Right atrium auricular region (tissue), 2 donors: Measurements from ENCODE around the gene OR13G1. TPM values are rescaled to one million over a fixed set of nuclear protein-coding genes. Genes with fewer than 3 reads are reported as not detected.

Experiments
- DNase-seq: peaks from one replicate; pipeline ENCODE4 v3.0.0-alpha.2; 2019; ENCODE audit warnings: low spot score
- H3K27ac ChIP-seq, 2 donors: fragments of 200-600 bp; sonication (generic); 1 replicate in 1 of 2; 2 replicates in 1 of 2; pipeline ENCODE4 v1.5.1; 2016 to 2019
- H3K27me3 ChIP-seq, 2 donors: fragments of 200-600 bp; sonication (generic); one replicate each; pipeline versions ENCODE4 v1.5.1 to v1.6.0; 2017 to 2019
- H3K36me3 ChIP-seq: fragments of 200-600 bp; sonication (generic); one replicate; pipeline ENCODE4 v1.5.1; 2016
- H3K4me1 ChIP-seq, 2 donors: fragments of 200-600 bp; sonication (generic); one replicate each; pipeline versions ENCODE4 v1.5.1 to v1.6.0; 2017 to 2019
- H3K4me3 ChIP-seq, 2 donors: fragments of 200-600 bp; sonication (generic); 1 replicate in 1 of 2; 2 replicates in 1 of 2; pipeline ENCODE4 v1.5.1; 2017 to 2019; ENCODE audit warnings: mild to moderate bottlenecking in 1 of 2, moderate library complexity in 1 of 2
- H3K9me3 ChIP-seq, 2 donors: fragments of 200-600 bp; sonication (generic); one replicate each; pipeline ENCODE4 v1.5.1; 2019
- total RNA-seq, 2 donors: library from RNA; depleted of rRNA; stranded (reverse); fragments of >200 nt; gene quantifications; one replicate each; pipeline ENCODE4 v1.1.0, GENCODE V29; 2016
- TF ChIP-seq, protein P1 (sequence below), 2 donors: fragments of 200-600 bp; sonication (generic); IDR thresholded peaks; one replicate each; pipeline ENCODE4 v1.5.1; 2019; ENCODE audit warnings: antibody characterized with exemption in 2 of 2

The OR13G1 gene
- total RNA-seq, 2 donors from 2014 or later: not detected

DNA sequence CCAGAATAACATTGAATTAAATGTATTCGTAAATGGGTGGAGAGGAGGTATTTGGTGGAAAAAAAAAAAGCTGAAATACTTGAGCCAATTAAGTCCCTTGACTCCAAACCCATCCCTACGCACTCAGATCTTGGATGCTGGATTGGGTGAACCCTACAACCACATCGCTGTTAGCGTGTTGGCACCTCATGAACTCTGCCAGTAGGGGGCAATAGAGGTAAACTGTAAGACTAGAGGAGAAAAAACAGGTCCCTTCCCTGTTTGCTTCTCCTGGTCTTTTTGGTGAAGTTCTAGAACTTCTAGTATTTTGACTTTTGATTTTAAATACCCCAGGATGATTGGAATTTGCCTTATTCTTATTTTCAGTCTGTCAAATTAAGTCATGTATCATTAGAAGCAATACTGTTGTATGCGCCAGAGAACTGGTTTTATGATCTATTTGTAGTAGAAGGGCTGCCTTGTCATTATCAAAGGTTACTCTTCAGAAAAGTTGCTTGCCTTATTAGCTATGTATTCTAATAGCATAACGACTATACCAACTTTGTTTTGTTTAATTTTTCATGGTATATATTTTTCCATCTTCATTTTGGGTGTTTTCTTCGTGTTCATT, 1.9 kb upstream of the OR13G1 start:
- no peak overlapping the region for H3K4me3 ChIP-seq
- no peaks in the 10 kb centered on the region for H3K36me3 ChIP-seq
- no peaks in the 10 kb centered on the region for H3K9me3 ChIP-seq
- no peaks in the 10 kb centered on the region for H3K27me3 ChIP-seq
- no peak overlapping the region for H3K27ac ChIP-seq
- no peak for DNase-seq
- no peaks in the 10 kb centered on the region for H3K4me1 ChIP-seq
- TF ChIP-seq, protein P1, sequence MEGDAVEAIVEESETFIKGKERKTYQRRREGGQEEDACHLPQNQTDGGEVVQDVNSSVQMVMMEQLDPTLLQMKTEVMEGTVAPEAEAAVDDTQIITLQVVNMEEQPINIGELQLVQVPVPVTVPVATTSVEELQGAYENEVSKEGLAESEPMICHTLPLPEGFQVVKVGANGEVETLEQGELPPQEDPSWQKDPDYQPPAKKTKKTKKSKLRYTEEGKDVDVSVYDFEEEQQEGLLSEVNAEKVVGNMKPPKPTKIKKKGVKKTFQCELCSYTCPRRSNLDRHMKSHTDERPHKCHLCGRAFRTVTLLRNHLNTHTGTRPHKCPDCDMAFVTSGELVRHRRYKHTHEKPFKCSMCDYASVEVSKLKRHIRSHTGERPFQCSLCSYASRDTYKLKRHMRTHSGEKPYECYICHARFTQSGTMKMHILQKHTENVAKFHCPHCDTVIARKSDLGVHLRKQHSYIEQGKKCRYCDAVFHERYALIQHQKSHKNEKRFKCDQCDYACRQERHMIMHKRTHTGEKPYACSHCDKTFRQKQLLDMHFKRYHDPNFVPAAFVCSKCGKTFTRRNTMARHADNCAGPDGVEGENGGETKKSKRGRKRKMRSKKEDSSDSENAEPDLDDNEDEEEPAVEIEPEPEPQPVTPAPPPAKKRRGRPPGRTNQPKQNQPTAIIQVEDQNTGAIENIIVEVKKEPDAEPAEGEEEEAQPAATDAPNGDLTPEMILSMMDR (IDR thresholded peaks at IDR 0.05): peak; percentile 44 to 64

DNA sequence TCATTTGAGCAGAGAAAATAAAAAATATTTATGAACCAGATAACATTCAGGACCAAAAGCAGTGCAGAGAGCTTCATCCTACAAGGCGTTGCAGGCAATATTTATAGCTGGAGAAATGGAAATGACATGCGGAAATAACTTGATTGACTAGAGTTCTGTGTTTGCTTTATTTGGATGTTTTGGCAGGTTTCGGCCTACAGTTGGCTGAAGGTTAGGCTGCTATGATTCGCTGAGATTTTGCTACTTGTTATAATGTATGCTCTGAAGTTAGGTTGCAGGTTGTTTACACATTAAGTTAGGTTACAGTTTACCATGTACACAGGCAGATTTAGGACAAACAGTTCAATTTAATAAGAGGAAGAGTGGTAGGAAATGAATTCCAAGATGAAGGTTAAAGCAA, 632 bp upstream of the OR13G1 start:
- DNase-seq: no peak
- TF ChIP-seq, protein P1 (IDR thresholded peaks at IDR 0.05): no peak
- Histone ChIP-seq H3K9me3 (no peaks in the 10 kb centered on the region), H3K27me3 (no peaks in the 10 kb centered on the region), H3K36me3 (no peaks in the 10 kb centered on the region), H3K4me1 (no peaks in the 10 kb centered on the region), H3K4me3 (no peak overlapping the region), H3K27ac (no peak overlapping the region)

DNA sequence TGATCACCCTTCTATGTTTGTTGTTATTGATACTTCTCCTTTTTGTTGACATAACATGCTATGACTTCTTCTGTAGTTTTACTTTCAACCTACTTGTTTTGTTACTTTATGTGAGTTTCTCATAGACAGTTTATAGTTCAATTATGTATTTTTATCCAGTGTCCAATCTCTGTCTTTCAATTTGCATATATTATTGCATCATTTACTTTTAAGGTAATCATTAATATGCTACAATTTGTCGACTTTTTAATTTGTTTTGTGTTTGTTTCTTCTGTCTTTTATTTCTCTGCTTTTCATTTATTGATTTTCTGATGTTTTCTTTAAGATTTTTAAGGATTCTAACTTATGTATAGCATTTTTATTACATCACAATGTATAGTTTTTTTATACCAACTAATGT, 10.3 kb downstream of the OR13G1 start:
- H3K4me1 ChIP-seq: no peaks in the 10 kb centered on the region
- TF ChIP-seq, protein P1 (IDR thresholded peaks at IDR 0.05): no peak
- no peak overlapping the region for H3K4me3 ChIP-seq
- H3K36me3 ChIP-seq: no peaks in the 10 kb centered on the region
- no peak overlapping the region for H3K27ac ChIP-seq
- peaks cover under 1 to 6% of the 10 kb centered on the region in 2 donors for H3K9me3 ChIP-seq
- DNase-seq: no peak
- no peaks in the 10 kb centered on the region for H3K27me3 ChIP-seq

DNA sequence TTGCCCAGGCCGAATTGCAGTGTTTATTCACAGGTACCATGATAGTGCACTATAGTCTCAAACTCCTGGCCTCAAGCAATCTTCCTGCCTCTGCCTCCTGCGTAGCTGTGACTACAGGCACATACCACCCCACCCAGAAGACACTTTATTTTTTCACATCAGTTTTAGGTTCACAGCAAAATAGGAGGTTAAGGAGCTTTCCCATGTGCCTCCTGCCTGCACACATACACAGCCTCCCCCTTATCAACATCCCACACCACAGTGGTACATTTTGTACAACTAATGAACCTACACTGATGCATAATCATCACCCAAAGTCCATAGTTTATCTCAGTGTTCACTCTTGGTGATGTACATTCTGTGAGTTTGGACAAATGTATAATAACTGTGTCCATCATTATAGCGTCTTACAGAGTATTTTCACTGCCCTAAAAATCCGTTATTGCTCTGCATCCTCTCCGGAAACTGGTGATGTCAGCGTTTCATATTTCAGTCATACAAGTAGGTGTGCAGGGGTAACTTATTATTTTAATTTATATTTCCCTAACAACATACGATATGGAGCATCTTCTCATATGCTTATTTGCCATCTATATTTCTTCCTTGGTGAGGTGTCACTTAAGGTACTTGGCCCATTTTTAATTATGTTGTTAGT, 23.2 kb downstream of the OR13G1 start:
- no peak for DNase-seq

DNA sequence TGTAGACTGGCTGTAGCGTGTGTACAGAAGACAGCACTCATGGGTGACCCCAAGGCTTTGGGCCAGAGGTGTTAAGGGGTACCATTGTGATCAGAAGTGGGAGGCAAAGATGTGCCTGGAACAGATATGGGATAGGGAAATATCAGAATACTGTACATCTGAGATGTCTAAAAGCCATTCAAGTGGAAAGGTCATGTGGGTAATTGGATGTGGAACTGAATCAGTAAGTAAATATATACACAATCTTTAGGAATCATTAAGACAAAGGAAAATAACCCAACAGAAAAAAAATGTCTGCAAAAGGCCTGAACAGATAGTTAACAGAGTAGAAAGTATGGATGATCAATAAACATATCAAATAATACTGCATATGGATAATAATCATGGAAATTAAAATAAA, 26.5 kb downstream of the OR13G1 start:
- TF ChIP-seq, protein P1 (IDR thresholded peaks at IDR 0.05): no peak
- H3K27me3 ChIP-seq: no peaks in the 10 kb centered on the region
- no peak overlapping the region for H3K27ac ChIP-seq
- no peak for DNase-seq
- no peaks in the 10 kb centered on the region for H3K9me3 ChIP-seq
- no peaks in the 10 kb centered on the region for H3K4me1 ChIP-seq
- H3K4me3 ChIP-seq: no peak overlapping the region
- no peaks in the 10 kb centered on the region for H3K36me3 ChIP-seq

More for the DNA sequence above, 23.2 kb downstream of the OR13G1 start:
- Histone ChIP-seq H3K9me3 (no peaks in the 10 kb centered on the region), H3K4me3 (no peak overlapping the region), H3K4me1 (no peaks in the 10 kb centered on the region), H3K27ac (no peak overlapping the region), H3K36me3 (no peaks in the 10 kb centered on the region), H3K27me3 (no peaks in the 10 kb centered on the region)
- TF ChIP-seq, protein P1 (IDR thresholded peaks at IDR 0.05): no peak
